ENCODE data around the gene MRPL14.
"Not testable (repeated sequence)": the region's sequence is repeated elsewhere in the genome, so short reads cannot be mapped to it uniquely, and the experiment has no call there.

- not testable (repeated sequence) for TF ChIP-seq CTCF (optimal IDR thresholded peaks at IDR 0.05 in 1 of 3, IDR thresholded peaks at IDR 0.05 in 1 of 3, conservative IDR thresholded peaks at IDR 0.05 in 1 of 3; ENCODE audit: extremely low read depth in 1 of 3, insufficient read depth in 2 of 3, low read length in 3 of 3); EZH2 (IDR thresholded peaks at IDR 0.05; ENCODE audit: low read length)
These were observed 17.3 kb upstream of the MRPL14 start for GRCh38 chr6:44144536-44144935.
